ENCODE measurements around the gene SNX1. TPM values are rescaled to one million over a fixed set of nuclear protein-coding genes. Genes with fewer than 3 reads are reported as not detected.

Gene SNX1
- total and polyA plus RNA-seq, 2 of the 13 experiments (the other 11 are each of a cell fraction or from before 2014, with no cell fraction given): 29.3 to 60.1 TPM

DNA sequence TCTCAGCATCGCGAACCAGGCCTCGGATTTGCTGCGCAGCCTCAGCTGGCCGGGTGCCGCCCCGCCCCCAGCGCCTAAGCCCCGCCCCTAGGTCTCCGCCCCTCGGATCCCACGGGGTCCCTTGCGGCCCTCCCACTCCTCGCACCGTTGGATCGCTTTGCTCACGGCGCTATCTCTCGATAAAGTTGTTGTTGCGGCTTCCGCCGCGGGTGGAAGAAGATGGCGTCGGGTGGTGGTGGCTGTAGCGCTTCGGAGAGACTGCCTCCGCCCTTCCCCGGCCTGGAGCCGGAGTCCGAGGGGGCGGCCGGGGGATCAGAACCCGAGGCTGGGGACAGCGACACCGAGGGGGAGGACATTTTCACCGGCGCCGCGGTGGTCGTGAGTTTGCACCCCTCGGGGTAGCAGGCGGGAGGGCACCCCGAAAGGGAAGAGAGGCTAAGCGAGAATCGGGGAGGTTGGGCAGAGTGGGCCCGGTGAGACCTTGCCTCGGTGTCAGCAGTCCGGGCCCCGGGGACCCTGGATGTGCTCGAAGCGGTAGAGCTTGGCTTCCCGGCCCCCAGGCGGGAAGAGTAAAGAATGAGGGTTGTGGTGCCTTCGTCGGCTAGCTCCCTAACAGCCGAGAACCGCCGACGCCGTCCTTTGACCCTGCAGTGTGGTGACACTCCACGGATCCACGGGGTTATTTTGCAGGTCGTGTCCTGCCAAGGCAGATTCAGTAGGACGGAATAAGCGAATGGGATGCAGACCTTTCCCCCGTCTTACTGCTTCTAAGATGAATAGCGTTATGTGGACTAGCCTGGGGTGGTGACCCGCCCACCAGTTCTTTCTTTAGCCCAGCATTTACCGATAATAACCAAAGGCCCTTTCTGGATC, at the start of gene SNX1 (continued):
- TF ChIP-seq TSC22D2 (CRISPR knock-in tag; IDR thresholded peaks at IDR 0.05; ENCODE audit: borderline replicate concordance) (peak; percentile 88), IRF2 (CRISPR knock-in tag; IDR thresholded peaks at IDR 0.05) (peak; percentile 74; the same call in 1 of the 2 replicates), SOX5 (CRISPR knock-in tag; IDR thresholded peaks at IDR 0.05; ENCODE audit: borderline replicate concordance) (peak; percentile 46; the same call in 1 of the 2 replicates), ZNF567 (CRISPR knock-in tag; IDR thresholded peaks at IDR 0.05; ENCODE audit: borderline replicate concordance) (0 out of 2 replicates have a peak, but pooled peaks have one; percentile 25), ZNF205 (CRISPR knock-in tag; IDR thresholded peaks at IDR 0.05) (peak; percentile 78; the same call in 1 of the 2 replicates), FOXJ3 (CRISPR knock-in tag; IDR thresholded peaks at IDR 0.05; ENCODE audit: borderline replicate concordance) (no peak), ZNF501 (CRISPR knock-in tag; IDR thresholded peaks at IDR 0.05) (peak; percentile 86), REPIN1 (CRISPR knock-in tag; IDR thresholded peaks at IDR 0.05; ENCODE audit: borderline replicate concordance, low read depth) (peak; percentile 87; the same call in 1 of the 2 replicates), KDM3A (CRISPR knock-in tag; IDR thresholded peaks at IDR 0.05; ENCODE audit: low read depth) (peak; percentile 53), HNRNPL (IDR thresholded peaks at IDR 0.05; ENCODE audit: low read depth, low read length) (peak; percentile 66; the same call in 1 of the 2 replicates), ZNF251 (CRISPR knock-in tag; IDR thresholded peaks at IDR 0.05) (no peak), GABPB1 (CRISPR knock-in tag; IDR thresholded peaks at IDR 0.05) (peak; percentile 98), NPAS2 (CRISPR knock-in tag; IDR thresholded peaks at IDR 0.05; ENCODE audit: borderline replicate concordance) (no peak), POLR2G (IDR thresholded peaks at IDR 0.05; ENCODE audit: low read depth, low read length) (peak; percentile 92), ARNTL (CRISPR knock-in tag; IDR thresholded peaks at IDR 0.05) (peak; percentile 78), ZNF333 (CRISPR knock-in tag; IDR thresholded peaks at IDR 0.05; ENCODE audit: borderline replicate concordance) (peak; percentile 89), TOPORS (CRISPR knock-in tag; IDR thresholded peaks at IDR 0.05) (peak; percentile 51; the same call in 1 of the 2 replicates), NR2C2 (CRISPR knock-in tag; IDR thresholded peaks at IDR 0.05; ENCODE audit: borderline replicate concordance) (peak; percentile 38; the same call in 1 of the 2 replicates), YEATS4 (CRISPR knock-in tag; IDR thresholded peaks at IDR 0.05; ENCODE audit: borderline replicate concordance) (peak; percentile 73; the same call in 1 of the 2 replicates), ZFP36 (IDR thresholded peaks at IDR 0.05; ENCODE audit: borderline replicate concordance, low read depth, low read length, partially characterized antibody) (no peak), ZFY (CRISPR knock-in tag; IDR thresholded peaks at IDR 0.05) (peak; percentile 75), ZNF607 (CRISPR knock-in tag; IDR thresholded peaks at IDR 0.05; ENCODE audit: borderline replicate concordance) (peak; percentile 80), ZNF543 (CRISPR knock-in tag; IDR thresholded peaks at IDR 0.05) (no peak), THYN1 (CRISPR knock-in tag; IDR thresholded peaks at IDR 0.05; ENCODE audit: borderline replicate concordance, low read depth) (no peak), ZFP1 (CRISPR knock-in tag; IDR thresholded peaks at IDR 0.05) (peak; percentile 67; the same call in 1 of the 2 replicates), KLF6 (CRISPR knock-in tag; IDR thresholded peaks at IDR 0.05) (peak; percentile 80; the same call in 1 of the 2 replicates), ARNT (IDR thresholded peaks at IDR 0.05) (no peak), HNF4G (IDR thresholded peaks at IDR 0.05; ENCODE audit: borderline replicate concordance, low read depth, low read length) (no peak), HNF4G (CRISPR knock-in tag; IDR thresholded peaks at IDR 0.05; ENCODE audit: borderline replicate concordance, low read depth) (no peak), CAMTA2 (CRISPR knock-in tag; IDR thresholded peaks at IDR 0.05; ENCODE audit: borderline replicate concordance) (peak; percentile 94; the same call in 1 of the 2 replicates)
- TF ChIP-seq, protein P1, sequence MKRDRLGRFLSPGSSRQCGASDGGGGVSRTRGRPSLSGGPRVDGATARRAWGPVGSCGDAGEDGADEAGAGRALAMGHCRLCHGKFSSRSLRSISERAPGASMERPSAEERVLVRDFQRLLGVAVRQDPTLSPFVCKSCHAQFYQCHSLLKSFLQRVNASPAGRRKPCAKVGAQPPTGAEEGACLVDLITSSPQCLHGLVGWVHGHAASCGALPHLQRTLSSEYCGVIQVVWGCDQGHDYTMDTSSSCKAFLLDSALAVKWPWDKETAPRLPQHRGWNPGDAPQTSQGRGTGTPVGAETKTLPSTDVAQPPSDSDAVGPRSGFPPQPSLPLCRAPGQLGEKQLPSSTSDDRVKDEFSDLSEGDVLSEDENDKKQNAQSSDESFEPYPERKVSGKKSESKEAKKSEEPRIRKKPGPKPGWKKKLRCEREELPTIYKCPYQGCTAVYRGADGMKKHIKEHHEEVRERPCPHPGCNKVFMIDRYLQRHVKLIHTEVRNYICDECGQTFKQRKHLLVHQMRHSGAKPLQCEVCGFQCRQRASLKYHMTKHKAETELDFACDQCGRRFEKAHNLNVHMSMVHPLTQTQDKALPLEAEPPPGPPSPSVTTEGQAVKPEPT (CRISPR knock-in tag; IDR thresholded peaks at IDR 0.05; ENCODE audit: low read depth): 0 out of 2 replicates have a peak, but pooled peaks have one; percentile 42

Data from HepG2 (cell line).